ENCODE data around the gene CAMLG. TPM values are rescaled to one million over a fixed set of nuclear protein-coding genes. Genes with fewer than 3 reads are reported as not detected.
A peak's percentile ranks its signal among the peaks of the same experiment; 100 is the strongest.

The CAMLG gene
- total RNA-seq, 2 donors from 2014 or later, result 23.3 to 25.6 TPM

DNA sequence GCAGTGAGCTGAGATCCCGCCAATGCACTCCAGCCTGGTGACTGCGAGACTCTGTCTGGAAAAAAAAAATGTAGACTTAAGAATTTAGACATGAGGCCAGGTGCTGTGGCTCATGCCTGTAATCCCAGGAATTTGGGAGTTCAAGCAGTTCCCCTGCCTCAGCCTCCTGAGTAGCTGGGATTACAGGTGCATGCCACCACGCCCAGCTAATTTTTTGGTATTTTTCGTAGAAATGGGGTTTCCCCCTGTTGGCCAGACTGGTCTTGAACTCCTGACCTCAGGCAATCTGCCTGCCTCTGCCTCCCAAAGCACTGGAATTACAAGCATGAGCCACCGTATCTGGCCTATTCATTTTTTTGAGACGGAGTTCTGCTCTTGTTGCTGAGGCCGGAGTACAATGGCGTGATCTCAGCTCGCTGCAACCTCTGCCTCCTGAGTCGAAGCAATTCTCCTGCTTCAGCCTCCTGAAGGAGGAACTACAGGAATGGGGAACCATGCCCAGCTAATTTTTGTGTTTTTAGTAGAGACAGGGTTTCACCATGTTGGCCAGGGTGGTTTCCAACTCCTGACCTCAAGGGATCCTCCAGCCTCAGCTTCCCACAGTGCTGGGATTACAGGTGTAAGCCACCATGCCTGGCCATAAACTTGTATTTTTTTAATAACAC, 34.2 kb downstream of the CAMLG start:
- Histone ChIP-seq H3K9me3 (ENCODE audit: control insufficient read depth, low read length) (no peaks in the 10 kb centered on the region), H3K9ac (ENCODE audit: extremely low read depth, low read length, poor library complexity, severe bottlenecking) (no peak overlapping the region), H3K36me3 (ENCODE audit: control insufficient read depth, insufficient read depth, low read length) (peaks cover 94% of the 10 kb centered on the region), H3K4me3 (ENCODE audit: low read length) (no peak overlapping the region), H3K27me3 (ENCODE audit: control insufficient read depth, insufficient read depth, low read length, poor library complexity, severe bottlenecking) (no peaks in the 10 kb centered on the region), H3K27ac (ENCODE audit: low read depth, low read length) (no peak overlapping the region), H3K4me1 (ENCODE audit: control insufficient read depth, insufficient read depth, low read length) (no peaks in the 10 kb centered on the region)
- DNase-seq, result no peak
- H3K27me3 Mint-ChIP-seq (ENCODE audit: insufficient read depth), result no peaks in the 10 kb centered on the region
- peaks cover 81% of the 10 kb centered on the region for H3K36me3 Mint-ChIP-seq (ENCODE audit: low read depth)
- H3K9me3 Mint-ChIP-seq, result no peaks in the 10 kb centered on the region
- no peak overlapping the region for H3K27ac Mint-ChIP-seq
- H3K4me1 Mint-ChIP-seq, result no peaks in the 10 kb centered on the region
- WGBS, 2 experiments (ENCODE audit: insufficient coverage in 1 of 2, insufficient read length in 1 of 2), result 95 to 96% methylated on average over 10 of the region's 10 CpGs
- no peak overlapping the region for H3K4me3 Mint-ChIP-seq
- TF ChIP-seq, protein P1, sequence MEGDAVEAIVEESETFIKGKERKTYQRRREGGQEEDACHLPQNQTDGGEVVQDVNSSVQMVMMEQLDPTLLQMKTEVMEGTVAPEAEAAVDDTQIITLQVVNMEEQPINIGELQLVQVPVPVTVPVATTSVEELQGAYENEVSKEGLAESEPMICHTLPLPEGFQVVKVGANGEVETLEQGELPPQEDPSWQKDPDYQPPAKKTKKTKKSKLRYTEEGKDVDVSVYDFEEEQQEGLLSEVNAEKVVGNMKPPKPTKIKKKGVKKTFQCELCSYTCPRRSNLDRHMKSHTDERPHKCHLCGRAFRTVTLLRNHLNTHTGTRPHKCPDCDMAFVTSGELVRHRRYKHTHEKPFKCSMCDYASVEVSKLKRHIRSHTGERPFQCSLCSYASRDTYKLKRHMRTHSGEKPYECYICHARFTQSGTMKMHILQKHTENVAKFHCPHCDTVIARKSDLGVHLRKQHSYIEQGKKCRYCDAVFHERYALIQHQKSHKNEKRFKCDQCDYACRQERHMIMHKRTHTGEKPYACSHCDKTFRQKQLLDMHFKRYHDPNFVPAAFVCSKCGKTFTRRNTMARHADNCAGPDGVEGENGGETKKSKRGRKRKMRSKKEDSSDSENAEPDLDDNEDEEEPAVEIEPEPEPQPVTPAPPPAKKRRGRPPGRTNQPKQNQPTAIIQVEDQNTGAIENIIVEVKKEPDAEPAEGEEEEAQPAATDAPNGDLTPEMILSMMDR (conservative IDR thresholded peaks at IDR 0.05), result no peak

DNA sequence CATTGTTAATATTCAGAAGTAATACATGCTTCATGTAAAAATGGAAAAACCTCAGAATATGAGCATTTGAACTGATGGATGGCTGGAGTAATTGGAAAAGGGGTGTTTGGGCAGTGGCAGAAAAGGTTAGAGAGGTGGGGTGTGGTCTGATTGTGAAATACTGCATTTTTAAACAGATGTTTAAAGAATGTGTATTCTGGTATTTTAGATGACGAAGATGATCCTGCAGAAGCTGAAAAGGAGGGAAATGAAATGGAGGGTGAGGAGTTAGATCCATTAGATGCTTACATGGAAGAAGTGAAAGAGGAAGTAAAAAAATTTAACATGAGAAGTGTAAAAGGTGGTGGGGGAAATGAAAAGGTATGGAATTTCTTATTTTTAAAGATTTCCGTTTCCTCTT, 39.0 kb downstream of the CAMLG start:
- no peaks in the 10 kb centered on the region for H3K9me3 Mint-ChIP-seq
- H3K9me3 ChIP-seq (ENCODE audit: control insufficient read depth, low read length), result no peaks in the 10 kb centered on the region
- no peaks in the 10 kb centered on the region for H3K27me3 Mint-ChIP-seq (ENCODE audit: insufficient read depth)
- TF ChIP-seq, protein P1 (conservative IDR thresholded peaks at IDR 0.05), result no peak
- no peak overlapping the region for H3K9ac ChIP-seq (ENCODE audit: extremely low read depth, low read length, poor library complexity, severe bottlenecking)
- peaks cover 72% of the 10 kb centered on the region for H3K36me3 Mint-ChIP-seq (ENCODE audit: low read depth)
- H3K4me1 Mint-ChIP-seq, result no peaks in the 10 kb centered on the region
- no peaks in the 10 kb centered on the region for H3K27me3 ChIP-seq (ENCODE audit: control insufficient read depth, insufficient read depth, low read length, poor library complexity, severe bottlenecking)
- DNase-seq, result no peak
- H3K4me3 ChIP-seq (ENCODE audit: low read length), result no peak overlapping the region
- peaks cover 81% of the 10 kb centered on the region for H3K36me3 ChIP-seq (ENCODE audit: control insufficient read depth, insufficient read depth, low read length)
- 95 to 100% methylated on average over 2 of the region's 2 CpGs for WGBS, 2 experiments (ENCODE audit: insufficient coverage in 1 of 2, insufficient read length in 1 of 2)
- no peaks in the 10 kb centered on the region for H3K4me1 ChIP-seq (ENCODE audit: control insufficient read depth, insufficient read depth, low read length)
- no peak overlapping the region for H3K4me3 Mint-ChIP-seq
- no peak overlapping the region for H3K27ac Mint-ChIP-seq
- no peak overlapping the region for H3K27ac ChIP-seq (ENCODE audit: low read depth, low read length)

DNA sequence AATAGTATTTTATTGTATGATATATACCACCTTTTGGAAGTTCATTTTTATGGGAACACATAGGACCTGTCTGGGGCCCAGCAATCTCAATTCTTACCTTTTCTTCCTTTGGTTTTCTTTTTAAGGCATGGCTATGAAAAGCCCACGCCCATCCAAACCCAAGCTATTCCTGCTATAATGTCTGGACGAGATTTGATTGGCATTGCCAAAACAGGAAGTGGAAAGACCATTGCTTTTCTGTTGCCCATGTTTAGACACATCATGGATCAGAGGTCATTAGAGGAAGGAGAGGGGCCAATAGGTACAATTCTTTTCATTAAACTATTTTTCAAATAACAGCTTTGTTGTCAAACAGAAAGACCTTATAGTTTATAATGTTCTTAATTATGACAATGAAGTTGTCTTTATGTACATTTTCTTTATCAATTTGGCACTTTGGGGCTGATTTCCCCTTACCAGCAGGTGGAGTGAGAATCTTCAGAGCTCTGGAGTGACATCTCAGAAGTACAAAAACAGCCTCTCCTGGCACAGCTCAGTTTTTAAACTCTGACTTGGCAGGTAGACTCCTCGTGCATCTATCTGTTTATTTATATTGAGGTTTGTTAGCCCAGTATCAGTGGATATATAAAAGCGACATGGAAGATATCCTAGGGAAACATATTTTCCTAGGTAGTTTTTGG, 46.0 kb downstream of the CAMLG start:
- DNase-seq, result no peak
- Mint-ChIP-seq H3K9me3 (no peaks in the 10 kb centered on the region), H3K27ac (peak overlapping the region; percentile 86), H3K4me1 (no peaks in the 10 kb centered on the region), H3K36me3 (ENCODE audit: low read depth) (peaks cover 80% of the 10 kb centered on the region), H3K4me3 (no peak overlapping the region), H3K27me3 (ENCODE audit: insufficient read depth) (no peaks in the 10 kb centered on the region)
- Histone ChIP-seq H3K9me3 (ENCODE audit: control insufficient read depth, low read length) (no peaks in the 10 kb centered on the region), H3K36me3 (ENCODE audit: control insufficient read depth, insufficient read depth, low read length) (peaks cover 90% of the 10 kb centered on the region), H3K4me1 (ENCODE audit: control insufficient read depth, insufficient read depth, low read length) (no peaks in the 10 kb centered on the region), H3K9ac (ENCODE audit: extremely low read depth, low read length, poor library complexity, severe bottlenecking) (no peak overlapping the region), H3K4me3 (ENCODE audit: low read length) (no peak overlapping the region), H3K27ac (ENCODE audit: low read depth, low read length) (peak overlapping the region; percentile 8), H3K27me3 (ENCODE audit: control insufficient read depth, insufficient read depth, low read length, poor library complexity, severe bottlenecking) (no peaks in the 10 kb centered on the region)
- TF ChIP-seq, protein P1 (conservative IDR thresholded peaks at IDR 0.05), result peak; percentile 34
- 79 to 93% methylated on average over 3 to 4 of the region's 4 CpGs for WGBS, 2 experiments (ENCODE audit: insufficient coverage in 1 of 2, insufficient read length in 1 of 2)

Data from endodermal cell (in vitro differentiated cells).